Measurements from ENCODE around the gene TPD52L1.
"Not testable (repeated sequence)": the region's sequence is repeated elsewhere in the genome, so short reads cannot be mapped to it uniquely, and the experiment has no call there.

The TPD52L1 gene

DNA sequence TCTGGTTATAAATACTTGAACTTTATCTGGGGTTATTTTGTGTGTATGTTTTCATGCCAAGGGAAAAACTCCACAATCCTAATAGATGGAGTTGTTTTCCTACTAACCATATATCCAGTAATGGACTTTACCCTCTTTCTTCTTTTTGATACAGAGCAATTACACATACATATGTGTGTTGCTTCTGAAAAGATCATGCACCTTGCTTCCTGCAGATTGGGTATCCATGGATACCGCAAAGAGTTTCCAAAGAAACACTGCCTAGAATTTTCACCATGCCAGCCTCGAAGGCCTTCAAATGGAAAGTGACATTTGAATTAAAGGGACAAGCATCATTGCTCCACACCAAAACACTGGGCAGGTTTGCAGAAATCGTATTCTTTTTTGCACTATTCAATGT lies 121.4 kb downstream of the TPD52L1 start:
- no peak for DNase-seq

GRCh38 chr6:125275779-125276178 lies 122.2 kb downstream of the TPD52L1 start:
- no peak for DNase-seq

- no peak for DNase-seq
Measured at GRCh38 chr6:125277838-125278237, 124.3 kb downstream of the TPD52L1 start.

GRCh38 chr6:125279961-125280360 lies 126.4 kb downstream of the TPD52L1 start:
- DNase-seq: no peak

DNA sequence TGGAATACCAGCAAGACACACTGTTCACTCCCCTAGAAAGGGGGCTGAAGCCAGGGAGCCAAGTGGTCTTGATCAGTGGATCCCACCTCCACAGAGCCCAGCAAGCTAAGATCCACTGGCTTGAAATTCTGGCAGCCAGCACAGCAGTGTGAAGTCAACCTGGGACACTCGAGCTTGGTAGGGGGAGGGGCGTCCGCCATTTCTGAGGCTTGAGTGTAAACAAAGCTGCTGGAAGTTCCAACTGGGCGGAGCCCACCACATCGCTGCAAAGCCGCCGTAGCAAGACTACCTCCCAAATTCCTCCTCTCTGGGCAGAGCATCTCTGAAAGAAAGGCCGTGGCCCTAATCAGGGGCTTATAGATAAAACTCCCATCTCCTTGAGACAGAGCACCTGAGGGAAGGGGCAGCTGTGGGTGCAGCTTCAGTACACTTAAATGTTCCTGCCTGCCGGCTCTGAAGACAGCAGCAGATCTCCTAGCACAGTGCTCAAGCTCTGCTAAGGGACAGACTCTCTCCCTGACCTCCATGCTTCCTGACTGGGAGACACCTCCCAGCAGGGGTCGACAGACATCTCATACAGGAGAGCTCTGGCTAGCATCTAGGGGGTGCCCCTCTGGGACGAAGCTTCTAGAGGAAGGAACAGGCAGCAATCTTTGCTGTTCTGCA lies 126.9 kb downstream of the TPD52L1 start:
- DNase-seq: not testable (repeated sequence)

DNA sequence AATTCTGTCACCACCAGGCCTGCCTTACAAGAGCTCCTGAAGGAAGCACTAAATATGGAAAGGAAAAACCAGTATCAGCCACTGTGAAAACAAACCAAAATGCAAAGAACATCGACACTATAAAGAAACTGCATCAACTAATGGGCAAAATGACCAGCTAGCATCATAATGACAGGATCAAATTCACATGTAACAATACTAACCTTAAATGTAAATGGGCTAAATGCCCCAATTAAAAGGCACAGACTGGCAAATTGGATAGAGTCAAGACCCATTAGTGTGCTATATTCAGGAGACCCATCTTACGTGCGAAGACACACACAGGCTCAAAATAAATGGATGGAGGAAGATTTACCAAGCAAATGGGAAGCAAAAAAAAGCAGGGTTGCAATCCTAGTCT lies 128.9 kb downstream of the TPD52L1 start:
- DNase-seq: not testable (repeated sequence)

DNA sequence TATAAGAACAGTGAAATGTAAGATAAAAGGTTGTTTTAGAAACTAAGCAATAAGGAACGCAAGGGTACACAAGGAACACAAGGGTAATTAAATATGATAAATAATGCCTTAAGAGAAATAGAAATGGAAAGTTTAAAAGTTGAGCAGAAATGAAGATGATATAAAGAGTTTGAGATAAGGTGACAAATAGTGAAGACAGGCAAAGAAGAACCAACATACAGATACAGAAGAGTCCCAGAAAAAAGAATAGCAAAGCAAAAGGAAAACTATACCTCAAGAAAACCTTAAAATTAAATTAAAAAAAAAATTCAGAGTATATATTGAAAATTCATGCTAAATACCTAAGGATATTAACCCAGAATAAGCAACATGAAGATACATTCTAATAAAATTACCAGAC lies 131.8 kb downstream of the TPD52L1 start:
- DNase-seq: no peak

GRCh38 chr6:125285936-125286335 lies 132.4 kb downstream of the TPD52L1 start:
- no peak for DNase-seq

GRCh38 chr6:125287718-125288117 lies 134.1 kb downstream of the TPD52L1 start:
- DNase-seq: no peak

DNA sequence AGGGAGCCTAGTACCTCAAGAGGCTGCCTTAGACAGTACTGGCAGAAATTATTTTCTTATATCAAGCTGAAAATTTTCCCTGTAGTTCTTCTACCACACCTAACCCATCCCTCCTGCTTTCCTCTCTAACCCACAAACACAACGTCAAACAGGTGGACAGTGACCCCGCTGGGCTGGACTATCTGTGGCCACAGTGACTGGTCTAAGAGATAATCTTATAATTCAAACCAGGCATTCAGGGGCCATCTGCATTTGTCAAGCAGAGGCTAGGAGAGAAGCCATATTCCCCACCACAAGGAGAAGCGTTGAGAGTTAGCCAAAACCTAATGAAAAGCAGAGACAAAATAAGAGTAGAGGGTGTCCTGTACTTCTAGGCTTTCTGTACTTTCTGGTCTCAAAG lies 140.0 kb downstream of the TPD52L1 start:
- no peak for DNase-seq

DNA sequence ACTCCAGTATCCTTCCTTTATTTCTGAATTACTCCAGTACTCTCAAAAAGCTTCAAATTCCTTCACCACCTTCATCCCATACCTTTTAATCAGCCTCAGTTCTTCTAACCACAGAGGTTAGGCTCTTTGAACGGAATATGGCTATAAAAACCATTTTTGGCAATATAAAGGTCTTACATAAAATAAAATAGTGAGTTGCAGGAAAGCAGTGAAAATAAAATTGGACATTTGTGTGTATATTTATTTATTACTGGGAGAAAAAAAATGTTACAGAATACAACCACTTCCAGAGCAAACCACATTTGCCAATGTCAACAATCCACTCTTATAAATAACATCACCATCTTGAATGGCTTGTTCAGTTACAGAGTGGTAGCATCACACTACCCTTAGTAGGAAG lies 140.5 kb downstream of the TPD52L1 start:
- DNase-seq: peak; percentile 34

DNA sequence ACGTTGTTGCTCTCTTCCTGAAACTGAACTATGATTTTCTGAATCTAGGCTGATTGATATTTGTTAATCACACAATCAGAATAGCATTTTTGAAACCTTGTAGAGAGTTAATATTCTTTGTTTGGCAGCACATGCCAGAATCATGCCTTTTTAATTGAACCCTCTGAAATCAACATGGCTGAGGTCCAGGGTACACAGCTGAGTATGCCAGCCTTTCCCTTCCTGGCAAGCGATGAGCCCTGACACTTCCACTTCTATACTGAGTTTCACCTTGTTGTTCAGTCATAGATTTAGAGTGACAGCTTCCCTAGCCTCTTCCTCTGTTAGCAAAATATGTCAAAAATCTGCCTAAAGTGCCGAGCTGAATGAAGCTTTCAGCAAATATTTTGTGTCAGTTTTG lies 141.4 kb downstream of the TPD52L1 start:
- DNase-seq: no peak

- no peak for DNase-seq
Measured at GRCh38 chr6:125296471-125296870, 142.9 kb downstream of the TPD52L1 start.

DNA sequence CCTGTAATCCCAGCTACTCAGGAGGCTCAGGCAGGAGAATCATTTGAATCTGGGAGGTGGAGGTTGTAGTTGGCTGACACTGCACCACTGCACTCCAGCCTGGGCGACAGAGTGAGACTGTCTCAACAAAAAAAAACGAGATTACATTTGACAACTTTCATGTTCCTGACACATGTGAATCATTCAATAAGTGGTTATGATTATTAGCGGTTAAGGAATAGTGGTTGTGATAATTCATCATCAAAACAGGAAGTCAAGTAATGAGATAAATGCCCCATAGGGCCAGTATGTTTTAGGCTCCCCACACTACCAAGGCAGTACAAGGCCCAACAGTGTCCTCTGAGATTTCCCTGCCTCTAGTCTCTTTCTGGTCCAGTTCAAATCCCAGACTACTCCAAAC lies 145.7 kb downstream of the TPD52L1 start:
- no peak for DNase-seq

- peak; percentile 12 for DNase-seq
Measured at GRCh38 chr6:125300992-125301434, 147.4 kb downstream of the TPD52L1 start.

DNA sequence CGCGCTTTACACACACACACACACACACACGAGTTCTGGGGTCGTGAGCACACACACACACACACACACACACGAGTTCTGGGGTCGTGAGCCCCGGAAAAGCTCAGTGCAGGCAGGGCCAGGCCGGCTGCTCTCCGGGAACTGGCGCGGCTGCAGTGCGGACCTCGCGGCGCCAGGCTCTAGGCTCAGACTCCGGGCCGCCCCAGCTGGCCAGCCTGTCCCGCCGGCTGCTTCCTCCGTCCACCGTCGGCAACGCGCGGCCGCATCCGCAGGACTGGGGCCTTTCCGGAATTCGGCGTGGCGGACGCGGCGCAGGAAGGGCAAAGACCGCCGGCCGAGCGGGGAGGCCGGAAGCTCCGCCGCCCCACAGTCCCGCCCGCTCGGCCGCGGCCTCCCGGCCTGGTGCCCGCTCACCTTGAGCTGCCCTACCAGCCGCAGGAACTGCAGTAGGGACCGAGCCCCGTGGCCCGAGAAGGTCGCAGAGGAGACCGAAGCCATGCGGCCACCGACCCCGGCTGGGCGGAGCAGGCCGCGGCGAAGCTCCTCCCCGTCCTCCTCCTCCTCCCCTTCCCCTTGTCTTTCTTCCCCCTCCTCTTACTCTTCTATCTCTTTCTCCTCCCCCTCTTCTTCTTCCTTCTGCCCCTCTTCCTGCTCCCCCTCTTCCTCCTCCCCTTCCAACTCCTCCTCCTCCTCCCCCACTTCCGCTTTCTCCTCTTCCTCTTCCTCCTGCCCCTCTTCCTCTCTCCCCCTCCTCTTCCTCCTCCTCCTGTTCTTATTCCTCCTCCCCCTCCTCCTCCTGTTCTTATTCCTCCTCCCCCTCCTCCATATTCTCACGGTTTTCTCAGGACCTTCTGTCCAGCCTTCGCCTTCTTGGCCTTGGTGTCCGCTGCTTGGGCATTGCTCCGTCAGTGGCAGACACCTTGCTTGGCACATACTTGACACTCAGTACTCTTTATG lies 148.1 kb downstream of the TPD52L1 start, which contains the start of gene HDDC2:
Gene HDDC2 (minus strand): TSS at position 533 of the 957 bp plus-strand sequence. CDS start 35 bp downstream, at position 498.
- DNase-seq: peak; percentile 79

GRCh38 chr6:125302840-125303511 lies 149.4 kb downstream of the TPD52L1 start:
- DNase-seq: peak; percentile 26

DNA sequence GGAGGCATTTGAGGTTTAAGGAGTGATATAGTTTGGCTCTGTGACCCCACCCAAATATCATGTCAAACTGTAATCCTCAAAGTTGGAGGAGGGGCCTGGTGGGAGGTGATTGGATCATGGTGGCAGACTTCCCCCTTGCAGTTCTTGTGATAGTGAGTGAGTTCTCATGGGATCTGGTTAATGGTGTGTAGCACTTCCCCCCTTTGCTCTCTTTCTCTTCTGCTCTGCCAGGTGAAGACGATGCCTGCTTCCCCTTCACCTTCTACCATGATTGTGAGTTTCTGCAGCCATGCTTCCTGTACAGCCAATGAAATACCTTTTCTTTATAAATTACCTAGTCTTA lies 149.9 kb downstream of the TPD52L1 start:
- DNase-seq: no peak

DNA sequence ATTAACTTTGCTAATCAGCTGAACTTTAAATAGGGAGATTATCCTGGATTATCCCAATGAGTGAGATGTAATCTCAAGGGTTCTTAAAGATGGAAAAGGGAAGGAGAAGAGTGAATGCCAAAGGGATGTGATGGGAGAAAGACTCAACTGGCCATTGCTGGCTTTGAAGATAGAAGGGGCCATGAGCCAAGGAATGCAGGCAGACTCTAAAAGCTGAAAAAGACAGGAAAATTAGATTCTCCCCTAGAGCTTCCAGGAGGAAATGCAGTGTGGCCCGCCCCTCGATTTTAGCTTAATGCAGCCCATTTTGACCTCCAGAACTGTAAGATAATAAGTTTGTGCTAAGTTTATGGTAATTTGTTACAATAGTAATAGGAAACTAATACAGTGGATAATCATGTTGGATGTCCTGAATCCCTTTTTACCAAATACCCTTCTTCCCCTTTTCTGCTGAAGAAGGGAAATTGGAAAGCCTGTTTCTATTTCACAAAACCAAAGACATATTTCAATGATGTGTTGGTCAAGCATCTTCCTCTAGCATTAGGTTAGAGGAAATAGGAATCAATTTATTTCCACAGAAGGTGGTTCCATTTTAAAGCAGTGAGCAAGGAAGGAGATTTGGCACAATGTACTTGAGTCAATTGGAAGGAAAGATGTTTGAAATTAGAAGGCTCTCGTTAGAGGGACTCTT lies 151.5 kb downstream of the TPD52L1 start:
- DNase-seq: no peak

GRCh38 chr6:125306756-125307149 lies 153.2 kb downstream of the TPD52L1 start:
- no peak for DNase-seq

DNA sequence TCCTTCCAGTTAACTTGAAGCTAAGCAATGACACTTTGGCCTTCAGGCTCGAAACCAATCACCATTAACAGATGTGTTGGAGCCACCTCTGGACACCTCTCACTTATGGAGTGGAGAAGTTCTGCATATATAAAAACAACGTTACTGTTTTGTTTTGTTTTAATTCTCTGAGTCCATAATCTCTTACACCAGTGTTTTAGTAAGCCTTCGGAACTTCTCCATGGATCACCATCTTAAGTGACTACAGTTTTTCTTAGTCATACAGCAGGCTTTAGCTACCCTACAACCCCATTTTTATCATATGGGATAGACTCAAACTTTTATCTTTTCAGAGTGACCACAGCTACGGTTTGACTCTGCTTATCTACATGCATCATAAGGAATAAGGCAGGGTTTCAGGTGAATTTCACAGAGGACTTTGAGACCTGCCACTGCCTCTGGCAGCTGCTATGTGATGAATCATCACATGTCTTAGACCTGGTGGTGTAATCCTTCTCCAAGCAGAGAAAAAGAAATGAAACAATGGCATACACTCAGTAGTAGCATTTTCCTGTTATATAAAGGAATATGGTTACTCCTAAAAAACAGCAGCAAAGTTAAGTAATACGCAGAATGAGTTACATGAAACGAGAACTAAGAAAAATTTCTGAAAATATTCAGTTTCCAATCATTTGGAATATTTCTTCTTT lies 153.7 kb downstream of the TPD52L1 start:
- DNase-seq: no peak

DNA sequence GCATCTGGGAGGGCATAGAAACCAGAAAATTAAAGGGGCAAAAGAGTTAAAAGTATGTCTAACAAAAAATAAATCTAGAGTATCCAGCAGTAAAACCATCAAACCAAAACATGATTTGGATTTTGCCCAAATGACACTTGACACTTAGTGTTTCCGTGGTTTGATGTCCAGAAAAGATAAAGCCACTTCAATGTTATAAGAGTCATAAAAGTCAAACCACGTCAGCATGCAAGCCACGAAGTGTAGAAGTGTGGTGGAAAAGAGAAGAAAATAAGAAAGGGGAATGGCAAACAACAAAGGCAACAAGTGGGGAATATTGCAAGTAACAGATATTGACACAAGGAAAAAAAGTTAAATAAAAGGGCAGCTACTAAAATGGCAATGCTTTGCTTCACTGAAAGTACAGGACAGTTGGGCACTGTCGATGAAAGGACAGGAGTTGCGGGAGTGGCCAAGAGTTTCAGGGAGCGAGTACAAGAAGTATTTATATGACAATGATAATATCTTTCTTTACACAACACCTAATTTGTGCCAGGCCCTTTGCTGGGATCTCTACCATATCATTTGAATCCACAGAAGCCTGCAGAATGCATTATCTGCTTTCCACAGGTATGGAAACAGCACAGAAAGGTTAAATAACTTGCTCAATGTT lies 154.5 kb downstream of the TPD52L1 start:
- peak; percentile 28 for DNase-seq

Data from EL (cell line).